IPS-18c (cell line): ENCODE measurements around the gene TANC1.

Experiments
- H3K4me3 ChIP-seq: 2 replicates; pipeline ENCODE4 v1.7.0; 2013; ENCODE audit warnings: low read depth, mild to moderate bottlenecking, low read length, moderate library complexity; ENCODE audit not compliant: insufficient read depth
- H3K9me3 ChIP-seq: one replicate; pipeline ENCODE4 v1.6.1; 2013; ENCODE audit warnings: mild to moderate bottlenecking, low read length, moderate library complexity; ENCODE audit not compliant: control insufficient read depth, insufficient read depth

Gene TANC1

DNA sequence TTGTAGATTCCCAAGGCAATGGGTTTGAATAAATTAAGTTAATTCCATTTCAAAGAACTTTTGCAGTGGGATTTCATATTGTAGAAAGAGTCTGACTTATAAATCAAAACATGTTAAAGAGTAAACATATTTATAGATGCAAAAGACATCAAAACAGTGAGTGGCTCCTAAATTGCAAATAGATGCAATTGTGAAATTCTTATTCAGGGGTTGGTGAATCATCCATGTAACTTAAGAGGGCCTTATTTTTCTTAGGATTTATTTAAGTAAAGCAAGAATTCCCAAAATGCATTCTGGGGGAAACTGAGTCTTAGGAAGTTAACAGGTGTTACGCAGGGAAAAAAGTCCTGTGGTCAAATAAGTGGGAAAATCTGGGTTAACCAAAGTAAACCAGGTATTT lies 11.3 kb downstream of the TANC1 start:
- Histone ChIP-seq H3K9me3 (no peaks in the 10 kb centered on the region), H3K4me3 (no peak overlapping the region)

DNA sequence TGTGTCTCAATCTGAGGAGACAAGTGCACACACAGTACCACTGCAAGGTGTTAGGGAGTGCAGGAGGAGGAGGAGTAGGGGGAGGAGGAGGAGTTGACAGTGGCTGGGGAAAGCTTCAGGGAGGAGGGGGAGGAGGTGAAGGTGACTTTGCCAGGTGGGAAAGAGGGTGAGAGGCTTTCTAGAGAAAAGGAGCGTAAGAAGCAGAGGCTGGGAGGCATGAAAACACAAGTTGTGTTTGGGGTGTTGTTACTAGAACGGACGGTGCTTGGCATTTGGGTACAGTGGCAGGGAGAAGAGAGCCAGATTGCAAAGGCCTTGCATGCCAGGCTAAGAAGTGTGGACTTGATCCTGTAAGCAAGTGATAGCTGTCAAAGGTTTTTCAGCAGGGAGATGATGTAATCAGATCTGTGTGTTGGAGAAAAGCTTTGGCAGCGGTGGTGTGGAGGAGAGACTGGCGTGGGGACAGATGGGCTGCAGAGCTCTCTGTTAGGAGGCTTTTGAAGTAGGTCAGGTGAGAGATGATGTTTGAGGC lies 16.2 kb downstream of the TANC1 start:
- Histone ChIP-seq H3K9me3 (no peaks in the 10 kb centered on the region), H3K4me3 (no peak overlapping the region)

DNA sequence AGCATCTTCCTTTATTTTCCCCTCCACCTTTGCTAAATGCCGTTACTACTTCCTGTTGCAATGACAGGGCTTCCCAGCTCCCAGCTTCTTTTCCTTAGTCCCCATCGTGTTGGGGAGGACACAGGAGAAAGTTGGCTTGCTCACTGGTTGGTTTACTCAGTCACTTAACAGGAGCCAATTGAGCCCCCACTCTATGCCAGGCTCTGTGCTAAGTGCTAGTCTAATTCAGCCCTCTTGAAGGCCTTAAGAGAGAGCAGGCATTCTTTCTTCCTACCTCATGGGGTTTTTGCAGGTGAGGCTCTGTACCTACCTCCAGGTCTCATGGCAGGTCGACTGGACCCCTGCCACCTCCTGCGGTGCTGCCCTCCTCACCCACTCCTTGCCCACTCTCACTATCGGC lies 20.1 kb downstream of the TANC1 start:
- Histone ChIP-seq H3K4me3 (no peak overlapping the region), H3K9me3 (no peaks in the 10 kb centered on the region)

DNA sequence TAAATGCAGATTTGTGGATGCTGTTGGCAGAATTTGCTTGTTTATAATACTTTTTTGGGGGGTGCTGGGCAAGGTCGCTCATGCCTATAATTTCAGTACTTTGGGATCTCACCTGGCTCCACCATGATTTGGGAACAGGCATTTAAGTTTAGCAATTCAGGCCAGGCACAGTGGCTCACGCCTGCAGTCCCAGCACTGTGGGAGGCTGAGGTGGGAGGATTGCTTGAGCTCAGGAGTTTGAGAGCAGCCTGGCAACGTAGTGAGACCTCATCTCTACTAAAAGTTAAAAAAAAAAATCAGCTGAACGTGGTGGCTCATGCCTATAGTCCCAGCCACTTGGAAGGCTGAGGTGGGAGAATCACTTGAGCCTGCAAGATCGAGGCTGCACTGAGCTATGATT lies 20.7 kb downstream of the TANC1 start:
- no peaks in the 10 kb centered on the region for H3K9me3 ChIP-seq
- H3K4me3 ChIP-seq = no peak overlapping the region

DNA sequence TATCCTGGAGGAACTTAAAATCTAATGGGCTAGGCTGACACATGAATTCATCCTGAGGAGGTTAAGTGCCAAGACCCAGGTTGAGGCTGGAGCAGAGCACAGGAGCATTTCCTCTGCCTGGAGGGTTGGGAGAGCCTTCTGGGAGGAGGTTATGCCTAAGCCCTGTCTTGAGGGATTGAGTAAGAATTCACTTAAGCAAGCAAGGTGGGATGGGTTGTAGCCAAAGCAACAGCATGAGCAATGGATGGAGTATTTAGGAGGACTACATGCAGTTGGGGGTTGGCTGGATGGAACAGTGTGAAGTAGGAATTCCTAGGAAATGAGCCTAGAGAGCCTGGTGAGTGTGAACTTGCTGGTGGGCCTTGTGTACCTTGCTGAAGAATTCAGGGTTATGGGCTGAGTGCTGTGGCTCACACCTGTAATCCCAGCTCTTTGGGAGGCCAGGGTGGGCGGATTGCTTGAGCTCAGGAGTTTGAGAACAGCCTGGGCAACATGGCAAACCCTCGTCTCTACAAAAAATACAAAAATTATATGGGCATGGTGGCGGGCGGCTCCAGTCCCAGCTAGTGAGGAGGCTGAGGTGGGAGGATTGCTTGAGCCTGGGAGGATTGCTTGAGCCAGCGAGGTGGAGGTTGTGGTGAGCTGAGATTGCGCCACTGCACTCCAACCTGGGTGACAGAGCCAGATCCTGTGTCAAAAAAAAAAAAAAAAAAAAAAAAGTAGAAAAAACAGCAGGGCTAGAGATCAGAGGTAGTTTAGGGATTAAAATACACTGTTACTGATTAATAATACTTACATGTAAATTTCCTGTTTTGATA lies 22.2 kb downstream of the TANC1 start:
- Histone ChIP-seq H3K9me3 (no peaks in the 10 kb centered on the region), H3K4me3 (no peak overlapping the region)

DNA sequence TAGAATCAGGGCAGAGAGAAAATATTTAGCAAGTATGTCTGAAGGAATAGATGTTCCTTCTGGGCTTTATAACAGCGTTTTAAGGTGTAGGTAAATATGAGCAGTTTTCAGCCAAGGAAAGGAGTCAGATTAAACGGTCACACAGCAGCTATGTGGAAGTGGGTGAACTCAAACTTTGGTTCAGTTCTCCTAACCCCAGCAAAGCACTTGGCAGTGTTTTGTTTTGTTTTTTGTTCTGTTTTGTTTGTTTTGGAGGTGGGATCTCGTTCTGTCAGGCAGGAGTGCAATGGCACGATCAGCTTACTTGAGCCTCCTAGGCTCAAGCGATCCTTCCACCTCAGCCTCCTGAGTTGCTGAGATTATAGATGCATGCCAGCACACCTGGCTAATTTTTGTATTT lies 24.6 kb downstream of the TANC1 start:
- H3K4me3 ChIP-seq = no peak overlapping the region
- no peaks in the 10 kb centered on the region for H3K9me3 ChIP-seq

DNA sequence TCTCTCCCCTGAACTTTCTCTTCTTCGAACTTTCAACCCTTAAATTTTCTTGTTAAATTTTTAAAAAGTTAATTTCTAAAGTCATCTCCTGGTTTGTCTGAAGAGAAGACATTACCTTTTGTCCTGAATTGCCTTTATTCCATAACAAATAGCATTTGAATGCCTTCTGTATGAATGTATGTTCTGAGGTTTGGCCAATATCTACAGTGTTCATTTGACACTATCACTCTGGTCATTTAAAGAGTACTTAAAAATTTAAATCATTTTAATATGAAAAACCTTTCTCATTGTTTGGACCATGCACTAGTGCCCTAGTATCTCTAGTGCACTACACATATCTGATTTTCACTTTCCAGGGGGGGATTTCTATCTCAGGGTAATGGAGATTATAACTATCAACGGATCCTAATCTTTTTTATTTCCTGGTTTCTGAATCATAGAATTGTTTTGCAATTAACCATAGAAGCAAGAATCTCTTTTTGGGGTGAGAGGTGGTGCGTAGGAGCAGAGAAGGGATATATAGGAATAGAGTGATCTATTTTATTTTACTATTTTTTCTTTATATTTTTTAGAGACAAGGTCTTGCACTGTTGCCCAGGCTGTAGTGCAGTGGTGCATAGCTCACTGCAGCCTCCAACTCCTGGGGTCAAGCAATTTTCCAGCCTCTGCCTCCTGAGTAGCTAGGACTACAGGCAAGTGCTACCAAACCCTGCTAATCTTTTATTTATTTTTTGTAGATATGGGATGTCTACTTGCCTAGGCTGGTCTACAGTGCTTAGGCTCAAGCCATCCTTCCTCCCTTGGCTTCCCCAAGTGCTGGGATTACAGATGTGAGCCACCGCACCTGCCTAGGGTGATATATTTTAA lies 25.5 kb downstream of the TANC1 start:
- no peak overlapping the region for H3K4me3 ChIP-seq
- no peaks in the 10 kb centered on the region for H3K9me3 ChIP-seq

DNA sequence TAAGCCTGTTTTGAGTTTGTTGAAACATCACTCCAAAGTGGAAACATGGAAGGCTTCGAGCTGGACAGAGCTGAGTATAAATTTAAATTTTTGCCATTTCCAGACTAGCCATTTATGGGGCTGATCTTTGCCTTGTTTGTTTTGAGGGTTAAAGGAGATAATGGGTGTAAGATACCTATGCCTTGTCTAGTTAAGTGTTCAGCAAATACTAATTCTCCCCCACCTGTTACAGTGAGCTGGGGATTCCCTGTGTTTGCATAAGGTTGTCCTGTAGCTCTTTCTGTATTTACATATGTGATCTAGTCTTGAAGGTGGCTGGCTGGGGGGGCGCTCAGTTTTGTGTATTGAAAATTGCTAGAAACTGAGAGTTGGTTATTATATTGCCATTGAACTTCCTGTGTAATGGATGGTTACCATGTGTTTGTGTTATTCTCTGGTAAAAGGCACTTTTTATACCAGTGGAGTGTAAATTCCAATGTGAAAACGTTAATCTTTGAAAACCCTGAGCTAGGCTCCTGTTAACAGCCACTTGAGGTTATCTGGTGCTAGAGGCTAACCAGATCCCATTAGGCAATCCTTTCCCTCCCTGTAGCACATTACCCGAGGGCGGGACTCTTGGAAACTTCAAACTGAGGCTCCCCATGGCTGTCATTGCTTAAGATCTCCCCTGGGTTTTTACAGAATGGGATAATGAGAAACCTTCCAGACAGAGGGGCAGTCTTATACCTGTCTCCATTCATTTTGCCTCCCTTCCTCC lies 26.7 kb downstream of the TANC1 start:
- Histone ChIP-seq H3K9me3 (no peaks in the 10 kb centered on the region), H3K4me3 (no peak overlapping the region)

DNA sequence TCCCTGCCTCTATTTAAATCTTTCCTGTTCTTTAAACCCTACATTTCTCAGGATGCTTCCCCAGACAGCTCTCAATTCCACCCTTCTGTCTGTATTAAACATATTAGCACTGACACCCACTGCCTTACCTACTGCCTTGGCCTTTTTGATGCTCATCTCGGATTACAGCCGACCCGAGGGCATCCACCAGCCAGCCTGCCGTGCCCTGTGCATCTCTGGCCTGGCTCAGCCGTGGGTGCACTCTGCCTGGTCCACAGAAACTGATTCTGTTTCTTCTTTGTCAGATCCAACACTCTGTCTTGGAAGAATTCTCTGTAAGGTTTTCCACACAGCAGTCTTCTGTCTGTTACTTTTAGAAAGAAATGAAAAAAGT lies 27.2 kb downstream of the TANC1 start:
- Histone ChIP-seq H3K4me3 (no peak overlapping the region), H3K9me3 (no peaks in the 10 kb centered on the region)

DNA sequence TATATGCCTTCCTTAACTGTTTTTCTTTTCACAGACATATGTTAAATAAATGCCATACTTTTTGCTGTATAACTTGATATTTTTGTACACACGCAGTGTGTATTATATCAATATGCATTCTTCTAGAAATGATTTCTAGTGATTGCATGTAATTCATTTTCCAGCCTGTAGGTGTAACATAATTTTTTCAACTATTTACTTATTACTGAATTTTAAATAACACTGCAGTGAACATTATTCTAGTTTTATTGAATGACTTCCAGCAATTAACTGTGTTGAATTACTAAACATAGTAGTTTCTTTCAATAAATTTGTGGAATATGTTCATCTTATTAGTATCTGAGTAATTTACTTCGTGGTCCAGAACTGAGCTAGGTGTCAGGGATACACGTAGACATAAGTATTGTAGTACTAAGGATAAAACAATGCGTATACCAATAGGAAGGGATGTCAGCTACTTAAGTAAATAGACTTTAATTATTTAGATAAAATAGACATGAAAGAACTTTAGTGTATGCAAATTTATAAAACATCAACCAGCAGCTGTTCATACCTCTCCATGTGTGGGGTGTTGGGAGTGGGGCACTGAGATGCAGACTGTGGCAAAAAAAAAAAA lies 28.0 kb downstream of the TANC1 start:
- no peak overlapping the region for H3K4me3 ChIP-seq

DNA sequence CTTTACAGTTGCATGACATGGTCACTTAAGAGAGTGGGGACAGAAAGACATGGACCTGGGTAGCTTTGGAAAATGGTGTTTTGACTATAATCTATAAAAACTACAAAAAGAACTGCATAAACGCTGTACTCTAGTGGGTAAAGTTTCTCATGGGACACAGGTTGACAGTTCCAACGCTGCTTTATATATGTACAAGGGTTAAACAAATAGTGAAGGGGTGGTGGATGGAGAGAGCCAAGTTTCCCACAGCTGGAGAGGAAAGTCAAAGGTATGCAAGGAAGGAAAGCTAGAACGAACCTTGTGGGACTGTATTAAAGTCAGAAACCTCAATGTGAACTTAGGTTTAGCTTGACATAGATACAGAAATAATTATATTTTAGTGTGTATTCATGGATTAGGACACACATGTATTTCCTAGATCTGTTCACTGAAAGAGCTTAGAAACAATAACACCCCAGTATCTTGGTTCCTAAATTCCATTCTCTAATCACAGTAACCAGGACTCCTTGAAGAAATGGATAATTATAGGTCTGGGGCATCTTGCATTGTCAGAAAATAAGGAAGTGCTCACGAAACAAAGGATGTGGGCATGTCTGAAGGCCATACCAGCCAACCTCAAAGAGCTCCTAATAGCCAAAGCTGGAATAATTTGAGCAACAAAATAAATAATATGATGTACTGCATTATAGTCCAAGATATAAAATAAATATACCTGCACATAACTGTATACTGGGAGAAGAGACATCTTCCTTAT lies 28.8 kb downstream of the TANC1 start:
- Histone ChIP-seq H3K9me3 (no peaks in the 10 kb centered on the region), H3K4me3 (no peak overlapping the region)

More for the DNA sequence above, 28.0 kb downstream of the TANC1 start:
- no peaks in the 10 kb centered on the region for H3K9me3 ChIP-seq

DNA sequence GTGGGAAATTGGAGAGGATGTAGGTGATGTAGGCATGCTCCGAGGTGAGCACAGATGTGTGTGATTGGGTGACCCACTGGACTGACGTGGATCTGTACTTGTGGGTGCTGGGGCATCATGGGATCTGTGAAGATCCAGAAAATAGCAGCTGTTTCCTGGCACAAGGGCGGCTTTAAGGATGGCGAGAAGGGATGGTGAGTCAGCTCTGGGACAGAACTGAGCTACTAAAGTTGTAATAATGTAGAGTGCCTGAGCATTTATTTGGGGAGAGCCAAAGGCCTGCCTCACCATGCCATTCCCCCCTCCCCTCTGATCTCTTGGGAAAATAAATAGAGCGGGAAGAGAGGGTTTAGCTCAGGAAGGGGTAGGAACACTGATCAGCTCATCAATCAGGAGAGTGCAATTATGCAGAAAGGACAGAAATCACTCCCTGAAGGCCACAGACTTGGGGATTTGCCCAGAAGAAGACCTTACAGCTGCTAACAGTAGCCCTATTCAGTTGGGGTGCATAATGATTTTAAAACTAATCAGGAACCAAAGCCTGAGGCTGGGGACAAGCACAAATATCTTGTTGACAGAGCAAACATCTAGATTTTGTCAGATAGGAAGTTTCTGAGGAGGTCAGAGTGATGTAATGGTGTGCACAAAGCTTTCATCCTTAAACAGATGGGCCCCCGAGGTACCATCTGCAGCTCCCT lies 30.3 kb downstream of the TANC1 start:
- no peak overlapping the region for H3K4me3 ChIP-seq
- H3K9me3 ChIP-seq = no peaks in the 10 kb centered on the region

DNA sequence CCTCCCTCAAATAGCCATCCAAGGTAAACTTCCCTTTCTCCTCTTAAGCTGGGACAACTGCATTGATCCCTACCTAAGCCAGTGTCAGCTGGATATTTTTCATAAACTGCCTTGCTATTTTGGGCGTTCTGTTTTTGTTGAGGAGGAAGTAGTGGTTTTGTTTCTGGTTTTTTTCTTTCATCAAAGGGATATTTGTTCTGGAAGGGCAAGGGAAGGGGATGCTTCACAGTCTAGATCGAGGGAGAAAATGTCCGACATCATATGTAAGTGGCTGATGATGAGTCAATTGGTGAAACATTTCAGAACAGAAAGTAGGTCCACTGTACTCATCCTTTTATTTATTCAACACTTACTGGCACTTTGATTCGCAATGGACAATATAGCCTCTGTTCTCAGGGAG lies 31.0 kb downstream of the TANC1 start:
- no peak overlapping the region for H3K4me3 ChIP-seq
- no peaks in the 10 kb centered on the region for H3K9me3 ChIP-seq

DNA sequence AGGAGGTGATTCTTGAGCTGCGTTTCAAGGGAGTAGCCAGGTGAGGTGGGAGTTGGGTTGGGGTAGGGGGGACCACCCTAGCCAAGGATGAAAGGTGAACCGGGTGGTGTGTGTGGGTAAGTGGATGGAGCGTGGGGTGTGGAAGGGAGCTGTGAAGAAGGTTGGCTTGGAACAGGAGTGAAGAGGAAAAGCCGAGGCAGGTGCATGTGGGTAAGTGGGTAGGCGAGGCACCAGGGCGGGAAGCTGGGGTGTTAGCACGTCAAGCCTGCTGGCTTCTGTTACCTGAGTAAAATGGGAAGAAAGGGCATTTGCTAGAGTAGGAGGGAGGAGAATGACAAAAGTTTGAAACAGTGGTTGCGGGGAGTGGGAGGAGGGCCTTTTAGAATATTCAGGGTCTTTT lies 31.6 kb downstream of the TANC1 start:
- no peaks in the 10 kb centered on the region for H3K9me3 ChIP-seq
- no peak overlapping the region for H3K4me3 ChIP-seq

DNA sequence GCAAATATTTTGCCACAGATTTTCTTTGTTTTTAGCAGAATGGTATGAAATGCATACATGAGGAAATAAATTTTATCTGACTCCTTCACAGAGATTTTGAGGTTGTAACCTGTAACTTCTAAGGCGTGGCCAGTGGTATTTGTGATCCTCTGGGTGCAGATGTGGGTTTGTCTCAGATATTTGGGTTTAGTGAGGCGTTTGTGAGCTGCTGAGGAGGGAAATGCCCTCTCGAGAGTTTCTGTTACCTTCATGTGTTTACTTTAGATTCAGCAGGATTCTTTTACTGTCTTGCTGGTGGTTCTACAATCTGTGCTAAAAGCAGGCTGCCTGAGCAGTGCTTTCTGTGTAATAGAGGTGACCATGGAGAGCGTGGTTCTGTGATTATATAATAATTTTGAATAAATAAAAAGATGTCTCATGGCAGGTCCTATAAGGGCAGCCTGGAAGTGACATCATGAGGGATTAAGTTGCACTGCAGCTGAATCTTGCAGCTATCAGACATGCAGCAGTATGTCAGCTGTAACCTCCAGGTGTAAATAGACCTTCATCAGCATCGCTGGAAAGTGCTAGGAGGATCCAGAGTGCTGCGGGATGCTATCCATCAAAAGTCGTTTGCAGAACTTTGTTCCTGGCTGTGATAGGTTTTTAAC lies 34.1 kb downstream of the TANC1 start:
- H3K9me3 ChIP-seq = no peaks in the 10 kb centered on the region

DNA sequence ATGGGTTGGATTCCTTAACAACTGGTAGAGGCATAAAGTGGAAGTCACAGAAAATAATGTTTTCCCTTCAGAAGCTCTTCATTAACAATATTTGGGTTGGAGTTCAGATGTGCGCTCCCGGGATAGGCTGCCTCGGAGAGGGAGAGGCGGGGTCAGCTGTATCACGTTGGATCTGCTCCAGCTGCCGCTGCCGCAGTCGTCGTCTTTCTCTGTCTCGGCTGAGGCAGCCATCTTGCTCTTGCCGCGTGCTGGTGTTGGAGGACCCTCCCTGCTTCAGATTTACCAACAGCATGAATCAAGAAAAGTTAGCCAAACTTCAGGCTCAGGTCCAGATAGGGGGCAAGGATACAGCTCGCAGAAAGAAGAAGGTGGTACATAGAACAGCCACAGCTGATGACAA lies 35.1 kb downstream of the TANC1 start:
- Histone ChIP-seq H3K4me3 (no peak overlapping the region), H3K9me3 (no peaks in the 10 kb centered on the region)

More for the DNA sequence above, 34.1 kb downstream of the TANC1 start:
- no peak overlapping the region for H3K4me3 ChIP-seq
